HG03571 (cell line): ENCODE data around the gene BORCS8.

Experiments
- ATAC-seq: cut with Tn5 transposase; IDR thresholded peaks from one replicate; pipeline ENCODE4 v1.9.1; 2021; ENCODE audit not compliant: unreplicated experiment

Gene BORCS8

DNA sequence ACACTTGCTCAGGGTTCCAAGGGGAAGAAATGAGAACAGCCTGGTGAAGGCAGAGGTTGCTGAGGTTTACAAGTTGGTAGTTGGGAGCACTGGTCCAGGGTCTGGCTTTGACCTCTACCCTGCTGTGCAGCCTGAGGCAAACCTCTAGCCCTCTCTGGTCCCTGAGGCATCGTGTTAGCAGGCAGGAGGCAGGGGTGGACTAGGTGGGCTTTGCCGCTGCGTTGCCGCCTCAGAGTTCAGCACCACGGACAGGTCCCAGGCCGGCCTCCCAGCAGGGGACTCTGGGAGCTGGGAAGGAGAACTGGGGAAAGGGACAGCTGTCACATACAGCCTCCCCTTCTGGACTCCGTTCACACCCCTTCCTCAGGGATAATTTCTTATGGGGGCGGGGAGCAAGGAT lies 22.9 kb upstream of the BORCS8 start:
- ATAC-seq: no peak

DNA sequence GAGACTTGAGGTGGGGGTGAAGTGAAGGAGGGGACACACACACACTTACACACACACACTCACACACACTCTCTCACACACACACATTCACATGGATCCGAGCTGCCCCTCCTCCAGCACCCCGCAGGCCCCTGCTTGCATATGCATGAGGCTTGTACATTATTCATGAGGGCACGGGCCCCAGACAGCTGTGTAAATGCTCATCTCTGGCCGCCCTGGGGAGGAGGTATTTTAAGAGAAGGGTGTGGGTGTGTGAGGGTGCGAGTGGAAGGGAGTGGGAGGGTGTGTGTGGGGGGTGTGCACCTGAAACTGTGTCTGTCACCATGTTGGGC lies 22.2 kb upstream of the BORCS8 start:
- ATAC-seq: no peak

DNA sequence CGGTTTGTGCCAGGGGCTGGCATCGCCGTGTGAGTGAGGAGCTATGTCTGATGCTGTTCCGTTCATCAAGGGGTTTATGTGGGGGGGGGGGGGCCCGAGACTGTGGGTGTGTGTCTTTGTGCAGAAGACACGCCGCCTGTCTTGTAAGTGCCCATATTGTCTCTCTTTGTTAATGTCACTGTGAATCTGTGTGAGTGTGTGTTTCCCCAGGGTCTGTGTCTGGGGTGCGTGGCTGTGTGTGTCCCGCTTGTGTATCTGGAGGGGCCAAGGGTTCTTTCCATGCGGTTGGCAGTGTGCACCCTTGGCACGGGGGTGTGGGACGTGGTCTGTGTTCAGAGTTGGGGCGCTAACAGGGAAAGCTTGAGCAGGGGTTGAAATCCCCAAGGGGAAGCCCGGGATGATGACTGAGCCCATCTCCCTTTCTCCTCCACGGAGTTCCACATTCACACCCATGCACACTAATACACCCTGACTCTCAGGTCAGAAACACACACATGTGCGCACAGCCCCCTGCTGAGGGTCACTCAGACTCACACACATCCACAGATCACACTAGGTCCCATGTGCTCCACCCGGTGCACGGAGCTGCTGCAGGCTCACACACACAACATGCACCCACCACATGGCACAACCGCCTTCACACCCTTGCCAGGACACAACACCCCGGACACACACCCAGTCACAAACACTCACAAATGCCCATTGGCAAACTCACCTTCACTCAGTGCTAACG lies 21.6 kb upstream of the BORCS8 start:
- no peak for ATAC-seq

DNA sequence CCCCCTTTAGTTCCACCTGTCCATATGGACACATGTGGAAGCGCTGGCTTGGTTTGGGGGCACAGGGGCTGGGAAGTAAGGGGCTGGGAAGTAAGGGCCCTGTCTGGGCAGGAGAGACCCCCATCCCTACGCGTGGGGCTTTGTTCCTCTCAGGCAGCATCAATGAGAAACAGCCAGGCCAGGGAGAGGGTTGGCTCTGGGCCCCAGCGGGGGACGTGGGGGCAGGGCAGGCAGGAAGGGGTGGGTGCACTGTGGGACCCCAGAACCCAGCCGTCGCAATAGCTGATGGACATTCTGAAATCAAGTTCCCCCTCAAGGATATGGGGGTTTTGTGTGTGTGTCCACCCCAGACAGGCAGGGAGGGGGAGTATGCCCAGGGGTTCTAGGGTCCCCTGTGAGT lies 21.0 kb upstream of the BORCS8 start:
- no peak for ATAC-seq

DNA sequence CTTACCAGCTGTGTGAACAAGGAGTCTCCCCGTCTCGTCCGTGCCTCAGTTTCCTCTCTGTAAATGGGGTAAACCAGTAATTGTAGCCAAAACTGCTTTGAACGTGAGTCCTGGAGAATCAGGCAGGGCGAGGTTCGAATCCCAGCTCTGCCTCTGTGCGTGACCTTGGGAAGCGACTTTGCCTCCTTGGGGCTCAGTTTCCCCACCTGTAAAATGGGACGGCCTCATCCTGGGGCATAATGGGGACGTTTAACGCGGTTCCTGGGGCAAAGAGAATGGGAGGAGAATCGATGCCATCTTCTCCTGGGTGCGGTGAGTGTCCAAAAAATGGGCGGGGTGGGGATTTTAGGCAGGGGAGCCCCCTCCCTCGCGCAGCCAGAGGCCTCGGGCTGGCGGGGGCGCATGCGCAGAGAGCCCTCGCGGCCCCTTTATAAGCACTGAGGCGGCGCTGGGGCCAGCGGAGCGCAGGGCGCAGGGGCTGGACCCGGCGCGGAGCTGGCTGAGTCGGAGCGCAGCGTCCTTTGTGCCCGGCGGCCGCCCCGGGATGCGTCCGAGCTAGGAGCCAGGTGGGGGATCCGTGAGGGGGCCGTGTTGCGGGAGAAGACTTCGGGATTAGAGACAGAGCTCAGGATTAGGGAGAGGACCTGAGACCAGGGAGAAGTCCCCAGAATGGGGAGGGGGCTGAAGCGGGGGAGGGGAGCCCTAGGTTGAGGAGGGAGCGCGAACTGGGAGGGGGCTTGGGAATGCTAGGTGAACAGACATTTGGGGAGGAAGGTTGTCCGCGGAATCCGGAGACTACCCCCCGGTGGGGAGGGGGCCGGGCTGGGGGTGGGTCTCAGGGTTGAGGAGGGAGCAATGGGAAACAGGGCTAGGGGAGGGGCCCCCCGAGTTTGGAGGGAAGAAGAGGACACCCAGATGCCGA lies 19.8 kb upstream of the BORCS8 start, which contains the start of gene NCAN:
NCAN (plus strand) TSS at position 460 of the 922 bp plus-strand sequence. CDS start 4,996 bp downstream, outside the sequence.
- ATAC-seq: no peak

DNA sequence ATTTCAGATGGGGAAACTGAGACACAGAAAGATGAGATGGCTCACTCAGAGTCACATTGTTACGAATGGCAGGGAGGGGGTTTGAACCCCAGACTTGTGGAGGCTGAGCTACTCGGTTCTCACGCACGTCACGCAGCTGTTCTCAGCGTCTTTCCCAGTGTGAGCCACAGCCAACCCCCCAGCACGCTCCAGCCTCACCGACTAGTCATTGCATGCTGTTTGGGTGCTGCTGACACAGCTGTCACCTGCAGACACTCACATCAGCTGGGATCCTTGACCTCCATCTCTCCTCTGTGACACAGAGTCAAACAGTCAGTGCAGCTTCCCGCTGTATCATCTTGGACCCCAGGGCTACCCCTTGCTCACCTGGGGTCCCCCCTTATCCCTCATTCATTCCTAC lies 17.4 kb upstream of the BORCS8 start:
- ATAC-seq: no peak

DNA sequence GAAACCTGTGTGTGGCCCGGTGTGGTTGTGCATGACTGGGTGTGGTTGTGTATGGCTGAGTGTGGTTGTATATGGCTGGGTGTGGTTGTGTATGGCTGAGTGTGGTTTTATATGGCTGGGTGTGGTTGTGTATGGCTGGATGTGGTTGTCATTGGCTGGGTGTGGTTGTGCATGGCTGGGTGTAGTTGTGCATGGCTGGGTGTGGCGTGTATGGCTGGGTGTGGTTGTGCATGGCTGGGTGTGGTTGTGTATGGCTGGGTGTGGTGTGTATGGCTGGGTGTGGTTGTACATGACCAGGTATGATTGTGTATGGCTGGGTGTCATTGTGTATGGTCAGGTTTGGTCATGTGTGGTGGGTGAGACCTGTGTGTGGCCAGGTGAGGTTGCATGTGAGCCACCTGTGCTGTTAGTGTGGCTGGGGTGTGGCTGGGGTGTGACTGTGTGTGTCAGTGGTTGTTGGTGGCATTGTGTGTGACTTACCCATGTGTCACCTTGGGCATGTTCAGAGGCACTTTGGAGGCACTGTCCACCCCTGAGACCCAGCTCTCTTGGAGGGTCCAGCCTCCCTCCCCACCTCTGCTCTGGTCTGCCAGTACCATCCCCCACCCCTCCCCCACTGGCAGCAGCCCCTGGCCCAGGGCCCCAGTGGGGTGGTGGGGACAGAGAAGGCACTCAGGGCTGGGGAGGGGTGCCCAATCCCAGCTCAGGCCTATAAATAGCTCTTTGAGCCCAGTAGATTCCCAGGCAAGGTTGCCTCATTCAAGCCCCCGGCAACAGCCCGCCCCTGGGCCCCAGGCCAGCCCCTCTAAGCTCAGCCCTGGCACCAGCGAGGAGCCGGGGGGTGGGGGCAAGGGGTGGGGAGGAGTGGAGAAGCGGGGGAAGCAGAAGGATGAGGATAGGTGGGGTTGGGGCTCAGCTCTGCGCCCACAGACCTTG lies 16.0 kb upstream of the BORCS8 start:
- ATAC-seq: no peak

DNA sequence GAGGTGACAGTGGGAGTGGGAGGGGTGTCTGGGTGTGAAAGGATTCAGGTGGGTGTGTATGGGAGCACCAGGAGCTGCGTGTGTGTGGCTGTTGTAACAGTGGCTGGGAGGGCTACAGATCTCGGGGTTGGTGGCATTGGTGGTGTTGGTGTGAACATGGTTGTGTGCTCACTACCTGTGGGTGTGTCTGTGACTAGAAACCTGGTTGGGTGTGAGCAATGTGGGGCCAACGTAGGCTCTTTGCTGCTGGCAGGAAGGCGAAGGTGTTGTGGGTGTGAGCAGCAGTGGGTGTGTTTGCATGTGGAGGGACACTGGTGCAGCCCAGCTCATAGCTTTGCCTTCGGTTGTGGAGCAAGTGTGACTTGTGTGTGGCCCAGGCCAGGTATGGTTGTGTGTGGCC lies 15.0 kb upstream of the BORCS8 start:
- ATAC-seq: no peak

DNA sequence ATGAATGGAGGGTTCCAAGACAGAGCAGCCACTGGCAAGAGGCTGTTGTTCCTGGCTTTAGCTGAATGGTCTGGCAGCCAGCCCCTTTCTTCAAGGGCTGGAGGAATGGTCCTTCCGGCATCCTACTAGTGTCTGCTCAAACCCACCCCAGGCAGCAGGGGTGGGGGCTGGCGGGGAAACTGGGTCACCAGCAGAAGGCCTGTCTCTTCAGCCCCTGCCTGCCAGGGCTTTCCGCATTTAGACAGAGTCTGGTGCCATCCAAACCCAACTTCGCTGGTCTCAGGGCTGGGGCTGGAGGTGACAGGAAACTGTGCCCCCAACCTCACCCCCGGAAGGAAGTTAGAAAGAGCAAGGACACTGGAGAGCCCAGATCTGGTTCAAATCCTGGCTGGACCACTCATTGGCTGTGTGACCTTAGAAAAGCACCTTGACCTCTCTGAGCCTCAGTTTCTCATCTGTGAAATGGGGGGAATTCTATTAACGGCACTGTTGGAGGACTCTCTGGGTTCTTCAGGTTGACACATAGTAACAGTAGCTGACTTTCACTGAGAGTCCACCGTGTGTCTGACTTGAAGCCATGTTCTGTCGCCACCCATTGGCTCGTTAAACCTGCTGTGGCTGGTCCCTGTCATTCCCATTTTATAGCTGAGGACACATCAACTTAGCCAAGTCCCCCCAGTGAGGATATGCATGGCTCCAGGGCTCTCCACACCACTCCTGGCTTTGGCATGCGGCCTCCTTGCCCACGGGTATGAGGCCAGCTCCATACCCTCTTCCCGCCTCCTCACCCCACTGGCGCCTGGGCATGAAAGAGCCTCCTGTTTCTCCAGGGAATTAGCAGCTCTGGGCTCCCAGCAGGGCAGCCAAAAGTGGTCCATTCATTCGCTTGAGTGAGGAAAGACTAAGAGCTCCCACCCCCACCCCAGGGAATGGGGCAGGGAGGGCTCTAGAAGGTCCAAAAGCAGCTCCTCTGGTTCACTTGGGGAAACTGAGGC lies 13.8 kb upstream of the BORCS8 start:
- no peak for ATAC-seq

DNA sequence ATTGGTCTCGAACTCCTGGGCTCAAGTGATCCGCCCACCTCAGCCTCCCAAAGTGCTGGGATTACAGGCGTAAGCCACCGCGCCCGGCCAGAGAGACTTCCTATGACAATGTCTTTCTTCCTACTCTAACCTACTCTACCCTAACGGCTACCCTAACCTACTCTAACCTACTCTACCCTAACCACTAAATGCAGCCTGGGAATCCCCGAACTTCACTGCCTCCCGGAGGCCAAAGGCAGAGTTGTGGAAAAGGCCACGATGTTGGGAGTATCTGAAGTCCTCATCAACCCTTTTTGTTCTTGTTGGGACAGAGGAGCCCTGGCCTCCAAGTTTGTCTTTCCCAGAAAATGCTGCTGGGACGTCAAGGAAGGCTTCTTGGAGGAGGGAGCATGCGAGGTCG lies 12.2 kb upstream of the BORCS8 start:
- no peak for ATAC-seq

DNA sequence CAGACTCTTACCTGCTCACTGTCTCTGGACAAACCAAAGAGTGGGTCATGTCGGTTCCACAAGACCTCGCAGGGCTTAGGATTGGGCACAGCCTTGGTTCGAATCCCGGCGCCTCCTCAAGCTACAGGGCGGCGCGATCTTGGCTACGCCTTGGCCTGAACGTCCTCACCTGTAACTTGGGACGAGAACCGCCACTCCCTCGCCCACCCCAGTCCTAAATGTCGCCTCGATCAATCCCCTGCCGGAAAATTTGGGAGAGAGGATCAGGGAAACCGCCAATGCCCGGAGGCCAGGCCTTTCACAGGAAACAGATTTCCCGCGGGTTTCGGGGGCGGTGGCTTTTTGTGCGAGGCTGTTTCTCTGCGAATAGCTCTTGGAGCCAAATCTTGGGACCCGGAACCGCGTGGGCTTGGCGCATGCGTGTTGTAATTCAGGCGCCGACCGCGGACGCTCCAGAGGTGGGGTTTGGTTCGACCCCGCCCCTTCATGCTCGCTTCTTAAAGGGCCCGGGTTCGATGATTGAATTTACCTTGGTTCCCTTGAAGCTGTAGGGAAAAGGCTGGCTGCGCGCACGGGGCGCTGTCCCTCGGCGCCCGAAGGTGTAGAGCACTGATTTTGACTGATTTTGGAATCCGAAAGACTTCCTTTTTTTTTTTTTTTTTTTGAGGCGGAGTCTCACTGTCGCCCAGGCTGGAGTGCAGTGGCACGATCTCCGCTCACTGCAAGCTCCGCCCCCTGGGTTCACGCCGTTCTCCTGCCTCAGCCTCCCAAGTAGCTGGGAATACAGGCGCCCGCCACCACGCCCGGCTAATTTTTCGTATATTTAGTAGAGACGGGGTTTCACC lies 11.3 kb upstream of the BORCS8 start, which contains the start of gene NR2C2AP:
NR2C2AP (minus strand) TSS at position 403 of the 845 bp plus-strand sequence; CDS start at position 49, 354 bp downstream.
- peak; percentile 60 for ATAC-seq

DNA sequence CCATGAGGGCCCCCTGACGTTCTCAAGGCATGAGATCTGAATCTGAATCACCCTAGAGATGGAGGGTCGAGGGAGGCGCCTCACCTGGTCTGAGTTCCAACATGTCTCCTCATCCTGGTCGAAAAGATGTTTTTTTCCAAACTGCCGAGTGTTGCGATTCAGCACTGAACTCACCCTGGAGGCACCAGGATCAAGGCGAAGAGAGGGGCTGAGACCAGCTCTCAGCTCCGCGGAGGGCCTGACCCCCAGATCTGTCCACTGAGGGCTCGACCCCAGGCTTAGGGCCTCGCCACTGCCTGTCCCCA lies 10.7 kb upstream of the BORCS8 start:
- ATAC-seq: peak; percentile 13

DNA sequence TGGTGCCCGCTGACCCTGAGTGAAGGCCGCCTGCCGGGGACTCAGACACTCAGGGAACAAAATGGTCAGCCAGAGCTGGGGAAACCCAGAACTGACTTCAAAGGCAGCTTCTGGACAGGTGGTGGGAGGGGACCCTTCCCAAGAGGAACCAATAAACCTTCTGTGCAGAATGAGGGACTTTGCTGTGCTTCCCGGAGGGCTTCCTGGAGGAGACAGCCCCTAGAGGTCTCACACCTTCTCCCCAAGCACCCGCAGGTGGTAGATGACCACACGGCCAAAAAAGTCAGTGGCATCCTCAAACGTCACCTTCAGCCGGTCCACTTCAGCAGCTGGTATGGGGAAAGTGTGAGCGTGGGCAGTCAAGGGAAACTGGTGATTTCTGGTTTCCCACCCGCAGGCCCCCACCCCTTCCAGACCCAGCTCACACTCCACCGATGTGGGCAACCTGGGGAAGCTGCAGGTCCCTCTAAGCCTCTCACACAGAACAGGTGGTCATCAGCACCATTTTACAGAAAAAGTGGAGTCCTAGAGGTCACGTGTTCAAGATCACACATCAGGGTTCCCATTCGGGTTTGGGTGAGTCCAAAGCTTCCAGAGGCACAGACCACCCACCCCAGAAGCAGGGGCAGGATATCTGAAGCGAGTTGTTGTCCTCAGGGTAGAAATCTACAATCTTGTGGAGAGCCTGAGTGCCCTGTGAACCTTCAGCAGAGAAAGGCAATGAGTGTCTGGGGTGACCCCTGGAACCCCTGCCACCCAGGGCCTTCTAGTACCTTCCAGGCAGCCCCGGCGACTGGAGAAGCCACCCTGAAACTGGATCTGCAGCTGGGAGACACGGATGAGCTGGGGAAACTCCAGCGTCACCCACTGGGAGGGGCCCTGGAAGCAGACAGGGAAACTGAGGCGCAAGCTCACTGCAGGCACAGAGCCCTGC lies 10.0 kb upstream of the BORCS8 start:
- no peak for ATAC-seq

DNA sequence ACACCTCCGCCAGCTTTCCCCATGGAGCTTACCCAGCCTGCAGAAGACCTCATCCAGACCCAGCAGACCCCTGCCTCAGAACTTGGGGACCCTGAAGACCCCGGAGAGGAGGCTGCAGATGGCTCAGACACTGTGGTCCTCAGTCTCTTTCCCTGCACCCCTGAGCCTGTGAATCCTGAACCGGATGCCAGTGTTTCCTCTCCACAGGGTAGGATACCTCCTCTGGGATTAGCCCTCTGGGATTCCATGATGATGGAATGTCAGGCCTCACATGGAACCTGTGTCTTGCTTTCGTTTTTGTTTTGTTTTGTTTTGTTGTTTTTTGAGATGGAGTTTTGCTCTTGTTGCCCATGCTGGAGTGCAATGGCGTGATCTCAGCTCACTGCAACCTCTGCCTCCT lies 2.0 kb upstream of the BORCS8 start:
- no peak for ATAC-seq

DNA sequence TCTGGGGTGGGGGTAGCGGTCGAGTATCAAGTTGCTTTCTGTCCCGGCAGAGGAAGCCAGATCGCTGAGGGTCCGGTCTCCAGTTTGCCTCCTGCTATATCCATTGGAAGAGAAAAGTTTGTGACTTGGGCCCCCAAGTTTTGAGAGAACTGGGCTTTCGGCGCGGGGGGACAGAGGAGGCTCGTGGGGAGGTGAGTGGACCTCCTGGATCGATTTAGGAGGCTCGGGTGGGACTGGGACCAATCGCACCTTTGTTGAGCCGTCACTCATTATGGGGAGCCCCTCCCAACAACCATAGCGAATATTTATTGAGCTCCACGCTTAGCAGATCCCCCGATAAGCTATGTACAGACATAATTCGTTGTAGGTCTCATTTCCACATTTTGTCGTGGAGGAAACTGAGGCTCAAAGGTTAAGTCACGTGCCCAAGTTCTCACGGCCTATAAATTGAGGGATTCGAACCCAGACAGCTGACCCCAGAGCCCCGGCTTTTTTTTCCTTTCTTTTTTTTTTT lies 1.0 kb upstream of the BORCS8 start:
- no peak for ATAC-seq

DNA sequence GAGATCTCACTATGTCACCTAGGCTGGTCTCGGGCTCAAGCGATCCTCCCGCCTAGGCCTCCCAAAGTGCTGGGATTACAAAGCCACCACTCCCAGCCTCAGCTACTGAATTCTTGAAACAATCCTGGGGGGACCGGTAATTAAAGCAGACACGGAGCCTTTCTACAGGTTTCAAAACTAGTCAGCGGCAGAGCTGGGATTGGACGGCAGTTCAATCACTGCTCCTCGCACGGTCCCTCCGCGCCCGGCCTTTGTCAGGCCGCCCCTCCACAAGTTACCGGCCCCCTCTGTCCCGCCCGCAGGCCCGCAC lies 229 bp downstream of the BORCS8 start:
- ATAC-seq: no peak

DNA sequence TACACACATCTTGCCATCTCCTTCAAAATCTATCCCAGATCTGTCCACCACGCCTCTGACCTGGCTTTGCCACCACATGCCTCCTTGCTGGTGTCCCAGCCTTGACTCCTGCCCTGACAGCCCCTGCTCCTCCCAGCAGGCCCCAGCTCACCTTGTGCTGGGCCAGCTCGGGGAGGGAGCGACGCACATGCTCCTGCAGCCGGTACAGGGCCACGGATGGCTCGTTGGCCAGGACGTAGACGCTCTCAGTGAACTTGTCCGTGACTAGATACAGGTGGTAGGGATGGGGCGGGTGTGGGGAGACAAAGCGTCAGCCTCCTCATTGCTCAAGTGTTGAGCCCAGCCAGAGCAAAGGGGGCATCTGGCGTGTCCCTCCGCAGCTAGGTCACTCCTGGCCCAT lies 5.2 kb downstream of the BORCS8 start:
- ATAC-seq: no peak
